DOHH2 (cell line): ENCODE data around the gene KCNQ1.

Source experiments
- H3F3A ChIP-seq: fragments of 200-600 bp; sonication (generic), shearing (Covaris generic); 2 replicates; pipeline ENCODE4 v1.6.0; 2016; ENCODE audit warnings: antibody characterized with exemption, mild to moderate bottlenecking; ENCODE audit not compliant: control insufficient read depth, insufficient read depth
- H3K27ac ChIP-seq: fragments of 200-600 bp; sonication (generic); 2 replicates; pipeline ENCODE4 v1.5.1; 2014; ENCODE audit warnings: low read depth, mild to moderate bottlenecking, low read length, moderate library complexity
- H3K27me3 ChIP-seq: fragments of 200-600 bp; sonication (generic); 2 replicates; pipeline ENCODE4 v1.6.1; 2014; ENCODE audit warnings: mild to moderate bottlenecking, low read length, mixed read lengths; ENCODE audit not compliant: control insufficient read depth
- H3K36me3 ChIP-seq: fragments of 200-600 bp; sonication (generic); 2 replicates; pipeline ENCODE4 v1.6.1; 2014; ENCODE audit warnings: mild to moderate bottlenecking, low read length, moderate library complexity, mixed read lengths; ENCODE audit not compliant: control insufficient read depth
- H3K4me1 ChIP-seq: fragments of 200-600 bp; sonication (generic); 2 replicates; pipeline ENCODE4 v1.6.1; 2014; ENCODE audit warnings: mild to moderate bottlenecking, low read length, mixed read lengths; ENCODE audit not compliant: control insufficient read depth
- H3K4me2 ChIP-seq: fragments of 200-600 bp; sonication (generic); 2 replicates; pipeline ENCODE4 v1.6.0; 2014; ENCODE audit warnings: mild to moderate bottlenecking, low read length, moderate library complexity
- H3K4me3 ChIP-seq: fragments of 200-600 bp; sonication (generic); 2 replicates; pipeline ENCODE4 v1.5.1; 2014; ENCODE audit warnings: mild to moderate bottlenecking, low read length, mixed read lengths
- H3K79me2 ChIP-seq: fragments of 200-600 bp; sonication (generic); 2 replicates; pipeline ENCODE4 v1.6.1; 2014; ENCODE audit warnings: mild to moderate bottlenecking, low read length, mixed read lengths; ENCODE audit not compliant: control insufficient read depth
- H3K9me2 ChIP-seq: fragments of 200-600 bp; sonication (generic); replicated peaks from 2 replicates; pipeline ENCODE4 v1.6.1; 2014; ENCODE audit warnings: mild to moderate bottlenecking, low read length, mixed read lengths; ENCODE audit not compliant: control insufficient read depth
- H3K9me3 ChIP-seq: fragments of 200-600 bp; sonication (generic); 2 replicates; pipeline ENCODE4 v1.6.1; 2014; ENCODE audit warnings: antibody characterized with exemption, low read length, mixed read lengths; ENCODE audit not compliant: control insufficient read depth, insufficient read depth
- H4K20me1 ChIP-seq: fragments of 200-600 bp; sonication (generic); 2 replicates; pipeline ENCODE4 v1.6.0; 2014; ENCODE audit warnings: low read depth, mild to moderate bottlenecking, antibody characterized with exemption, low read length, moderate library complexity; ENCODE audit not compliant: control insufficient read depth, insufficient read depth
- EZH2phosphoT487 ChIP-seq: fragments of 200-600 bp; sonication (generic); IDR thresholded peaks from 2 replicates; pipeline ENCODE4 v1.6.1; 2017; ENCODE audit warnings: borderline replicate concordance, mild to moderate bottlenecking, antibody characterized with exemption, low read length, moderate library complexity, mixed read lengths
- TF ChIP-seq, protein P1 (sequence below): fragments of 200-600 bp; sonication (generic); IDR thresholded peaks from one replicate; pipeline ENCODE4 v1.5.1; 2014; ENCODE audit warnings: antibody characterized with exemption, mild to moderate bottlenecking, low read depth, low read length; ENCODE audit not compliant: poor library complexity, severe bottlenecking

Gene KCNQ1

GRCh38 chr11:2590965-2591754, 146.4 kb downstream of the KCNQ1 start:
- Histone ChIP-seq H3K36me3 (no peaks in the 10 kb centered on the region), H3K27me3 (peaks cover 3% of the 10 kb centered on the region)

GRCh38 chr11:2591805-2592204, 147.0 kb downstream of the KCNQ1 start:
- H3K9me3 ChIP-seq, result no peaks in the 10 kb centered on the region
- H3K27ac ChIP-seq, result no peak overlapping the region
- H3K4me3 ChIP-seq, result no peak overlapping the region
- H3F3A ChIP-seq, result no peaks in the 10 kb centered on the region
- no peaks in the 10 kb centered on the region for H4K20me1 ChIP-seq
- no peaks in the 10 kb centered on the region for H3K4me1 ChIP-seq
- TF ChIP-seq EZH2phosphoT487, result no peak
- TF ChIP-seq, protein P1, sequence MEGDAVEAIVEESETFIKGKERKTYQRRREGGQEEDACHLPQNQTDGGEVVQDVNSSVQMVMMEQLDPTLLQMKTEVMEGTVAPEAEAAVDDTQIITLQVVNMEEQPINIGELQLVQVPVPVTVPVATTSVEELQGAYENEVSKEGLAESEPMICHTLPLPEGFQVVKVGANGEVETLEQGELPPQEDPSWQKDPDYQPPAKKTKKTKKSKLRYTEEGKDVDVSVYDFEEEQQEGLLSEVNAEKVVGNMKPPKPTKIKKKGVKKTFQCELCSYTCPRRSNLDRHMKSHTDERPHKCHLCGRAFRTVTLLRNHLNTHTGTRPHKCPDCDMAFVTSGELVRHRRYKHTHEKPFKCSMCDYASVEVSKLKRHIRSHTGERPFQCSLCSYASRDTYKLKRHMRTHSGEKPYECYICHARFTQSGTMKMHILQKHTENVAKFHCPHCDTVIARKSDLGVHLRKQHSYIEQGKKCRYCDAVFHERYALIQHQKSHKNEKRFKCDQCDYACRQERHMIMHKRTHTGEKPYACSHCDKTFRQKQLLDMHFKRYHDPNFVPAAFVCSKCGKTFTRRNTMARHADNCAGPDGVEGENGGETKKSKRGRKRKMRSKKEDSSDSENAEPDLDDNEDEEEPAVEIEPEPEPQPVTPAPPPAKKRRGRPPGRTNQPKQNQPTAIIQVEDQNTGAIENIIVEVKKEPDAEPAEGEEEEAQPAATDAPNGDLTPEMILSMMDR, result no peak
- no peaks in the 10 kb centered on the region for H3K36me3 ChIP-seq
- no peaks in the 10 kb centered on the region for H3K79me2 ChIP-seq
- H3K27me3 ChIP-seq, result peaks cover 6% of the 10 kb centered on the region
- H3K9me2 ChIP-seq, result no peaks in the 10 kb centered on the region
- no peak overlapping the region for H3K4me2 ChIP-seq

More at GRCh38 chr11:2590965-2591754, 146.4 kb downstream of the KCNQ1 start:
- H3K4me1 ChIP-seq, result no peaks in the 10 kb centered on the region
- H3K4me3 ChIP-seq, result no peak overlapping the region
- H4K20me1 ChIP-seq, result no peaks in the 10 kb centered on the region
- no peaks in the 10 kb centered on the region for H3K9me3 ChIP-seq
- no peak overlapping the region for H3K4me2 ChIP-seq
- no peaks in the 10 kb centered on the region for H3F3A ChIP-seq
- H3K27ac ChIP-seq, result no peak overlapping the region
- no peak for TF ChIP-seq EZH2phosphoT487
- TF ChIP-seq, protein P1, result no peak
- no peaks in the 10 kb centered on the region for H3K9me2 ChIP-seq
- no peaks in the 10 kb centered on the region for H3K79me2 ChIP-seq

GRCh38 chr11:2592559-2593392, 148.0 kb downstream of the KCNQ1 start:
- no peak for TF ChIP-seq EZH2phosphoT487
- TF ChIP-seq, protein P1, result no peak
- H3K9me2 ChIP-seq, result no peaks in the 10 kb centered on the region
- no peak overlapping the region for H3K27ac ChIP-seq
- H3K27me3 ChIP-seq, result peaks cover 6% of the 10 kb centered on the region
- H3K36me3 ChIP-seq, result no peaks in the 10 kb centered on the region
- no peaks in the 10 kb centered on the region for H3K79me2 ChIP-seq
- no peaks in the 10 kb centered on the region for H4K20me1 ChIP-seq
- no peak overlapping the region for H3K4me3 ChIP-seq
- no peaks in the 10 kb centered on the region for H3F3A ChIP-seq
- no peaks in the 10 kb centered on the region for H3K4me1 ChIP-seq
- H3K4me2 ChIP-seq, result no peak overlapping the region
- H3K9me3 ChIP-seq, result no peaks in the 10 kb centered on the region
